ENCODE data around the gene ARHGAP24.

Gene ARHGAP24

GRCh38 chr4:85637778-85638177 is 162.8 kb downstream of the ARHGAP24 start:
- Histone ChIP-seq H3K79me1 (ENCODE audit: low read length) (no peaks in the 10 kb centered on the region), H4K12ac (ENCODE audit: low read depth, low read length) (no peak overlapping the region), H3K27ac (ENCODE audit: low read depth, low read length) (no peak overlapping the region), H3K9ac (ENCODE audit: low read length) (no peak overlapping the region), H3K4me3 (ENCODE audit: low read depth, low read length) (no peak overlapping the region), H3K4me1 (ENCODE audit: control insufficient read depth in 1 of 2, insufficient read depth in 2 of 2, low read length in 2 of 2) (no peaks in the 10 kb centered on the region), H3K14ac (ENCODE audit: low read length) (no peak overlapping the region), H3K4ac (ENCODE audit: low read depth, low read length) (no peak overlapping the region), H4K8ac (ENCODE audit: low read depth, low read length) (no peak overlapping the region), H2AFZ (ENCODE audit: insufficient read depth, low read length, poor library complexity) (no peak overlapping the region), H2BK120ac (ENCODE audit: insufficient read depth, low read length, poor library complexity) (no peak overlapping the region), H3K79me2 (ENCODE audit: control insufficient read depth, insufficient read depth, low read length, poor library complexity) (no peaks in the 10 kb centered on the region), H3K27me3 (ENCODE audit: insufficient read depth, low read length) (no peaks in the 10 kb centered on the region), H3K9me3 (ENCODE audit: insufficient read depth, low read depth, low read length) (no peaks in the 10 kb centered on the region), H2BK5ac (ENCODE audit: low read depth, low read length, poor library complexity) (no peak overlapping the region), H4K91ac (ENCODE audit: low read depth, low read length) (no peak overlapping the region), H3K36me3 (ENCODE audit: control insufficient read depth in 1 of 2, insufficient read depth in 2 of 2, low read length in 2 of 2) (no peaks in the 10 kb centered on the region), H3K4me2 (ENCODE audit: low read length) (no peak overlapping the region), H3K18ac (ENCODE audit: low read length) (no peak overlapping the region), H2AK5ac (ENCODE audit: low read length) (no peak overlapping the region), H2BK12ac (ENCODE audit: low read length) (no peak overlapping the region), H3K23ac (ENCODE audit: low read length) (no peak overlapping the region)
- no CpG with 5 or more reads among the region's 2 CpGs for WGBS (ENCODE audit: extremely low coverage, insufficient coverage, insufficient read length)
- no peak for DNase-seq

DNA sequence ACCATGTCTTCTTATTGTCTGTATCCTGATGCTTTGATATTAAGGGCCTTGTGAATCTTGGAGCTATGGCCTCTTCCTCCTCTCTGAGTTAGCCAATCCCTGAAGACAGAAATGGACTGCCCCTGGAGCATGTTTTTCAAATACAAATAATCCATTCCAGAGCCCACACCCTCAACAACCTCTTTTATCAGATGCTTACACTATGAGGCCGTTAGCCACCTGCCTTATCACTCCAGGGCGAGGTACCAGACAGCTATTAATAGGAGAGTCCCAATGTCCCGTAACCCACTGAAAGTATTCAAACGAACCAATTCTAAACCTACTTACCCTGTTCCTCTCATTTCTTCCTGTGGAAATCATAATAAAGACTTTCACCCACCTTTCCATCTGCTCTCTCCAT is 165.0 kb downstream of the ARHGAP24 start:
- no peaks in the 10 kb centered on the region for H3K79me2 ChIP-seq (ENCODE audit: control insufficient read depth, insufficient read depth, low read length, poor library complexity)
- no peak overlapping the region for H2AFZ ChIP-seq (ENCODE audit: insufficient read depth, low read length, poor library complexity)
- no peak overlapping the region for H3K4ac ChIP-seq (ENCODE audit: low read depth, low read length)
- H3K27ac ChIP-seq (ENCODE audit: low read depth, low read length) = no peak overlapping the region
- H4K8ac ChIP-seq (ENCODE audit: low read depth, low read length) = no peak overlapping the region
- no peak overlapping the region for H3K14ac ChIP-seq (ENCODE audit: low read length)
- H3K27me3 ChIP-seq (ENCODE audit: insufficient read depth, low read length) = no peaks in the 10 kb centered on the region
- no peaks in the 10 kb centered on the region for H3K9me3 ChIP-seq (ENCODE audit: insufficient read depth, low read depth, low read length)
- WGBS (ENCODE audit: extremely low coverage, insufficient coverage, insufficient read length) = no CpG with 5 or more reads among the region's 4 CpGs
- H4K12ac ChIP-seq (ENCODE audit: low read depth, low read length) = no peak overlapping the region
- no peaks in the 10 kb centered on the region for H3K79me1 ChIP-seq (ENCODE audit: low read length)
- no peaks in the 10 kb centered on the region for H3K4me1 ChIP-seq (ENCODE audit: control insufficient read depth in 1 of 2, insufficient read depth in 2 of 2, low read length in 2 of 2)
- no peak overlapping the region for H3K23ac ChIP-seq (ENCODE audit: low read length)
- H2AK5ac ChIP-seq (ENCODE audit: low read length) = no peak overlapping the region
- H2BK120ac ChIP-seq (ENCODE audit: insufficient read depth, low read length, poor library complexity) = no peak overlapping the region
- H3K36me3 ChIP-seq (ENCODE audit: control insufficient read depth in 1 of 2, insufficient read depth in 2 of 2, low read length in 2 of 2) = no peaks in the 10 kb centered on the region
- H3K4me3 ChIP-seq (ENCODE audit: low read depth, low read length) = no peak overlapping the region
- no peak overlapping the region for H2BK5ac ChIP-seq (ENCODE audit: low read depth, low read length, poor library complexity)
- DNase-seq = no peak
- no peak overlapping the region for H3K9ac ChIP-seq (ENCODE audit: low read length)
- no peak overlapping the region for H2BK12ac ChIP-seq (ENCODE audit: low read length)
- no peak overlapping the region for H3K18ac ChIP-seq (ENCODE audit: low read length)
- H4K91ac ChIP-seq (ENCODE audit: low read depth, low read length) = no peak overlapping the region
- no peak overlapping the region for H3K4me2 ChIP-seq (ENCODE audit: low read length)

- Histone ChIP-seq H3K9me3 (ENCODE audit: insufficient read depth, low read depth, low read length) (no peaks in the 10 kb centered on the region), H2BK12ac (ENCODE audit: low read length) (no peak overlapping the region), H2AFZ (ENCODE audit: insufficient read depth, low read length, poor library complexity) (no peak overlapping the region), H3K79me1 (ENCODE audit: low read length) (no peaks in the 10 kb centered on the region), H3K27ac (ENCODE audit: low read depth, low read length) (no peak overlapping the region), H3K79me2 (ENCODE audit: control insufficient read depth, insufficient read depth, low read length, poor library complexity) (no peaks in the 10 kb centered on the region), H3K23ac (ENCODE audit: low read length) (no peak overlapping the region), H3K14ac (ENCODE audit: low read length) (no peak overlapping the region), H3K4ac (ENCODE audit: low read depth, low read length) (no peak overlapping the region), H2AK5ac (ENCODE audit: low read length) (no peak overlapping the region), H2BK120ac (ENCODE audit: insufficient read depth, low read length, poor library complexity) (no peak overlapping the region), H4K91ac (ENCODE audit: low read depth, low read length) (no peak overlapping the region), H3K9ac (ENCODE audit: low read length) (no peak overlapping the region), H2BK5ac (ENCODE audit: low read depth, low read length, poor library complexity) (no peak overlapping the region), H3K4me3 (ENCODE audit: low read depth, low read length) (no peak overlapping the region), H3K36me3 (ENCODE audit: control insufficient read depth in 1 of 2, insufficient read depth in 2 of 2, low read length in 2 of 2) (no peaks in the 10 kb centered on the region), H4K12ac (ENCODE audit: low read depth, low read length) (no peak overlapping the region), H3K4me1 (ENCODE audit: control insufficient read depth in 1 of 2, insufficient read depth in 2 of 2, low read length in 2 of 2) (no peaks in the 10 kb centered on the region), H3K4me2 (ENCODE audit: low read length) (no peak overlapping the region), H4K8ac (ENCODE audit: low read depth, low read length) (no peak overlapping the region), H3K18ac (ENCODE audit: low read length) (no peak overlapping the region), H3K27me3 (ENCODE audit: insufficient read depth, low read length) (no peaks in the 10 kb centered on the region)
- no CpG with 5 or more reads among the region's 7 CpGs for WGBS (ENCODE audit: extremely low coverage, insufficient coverage, insufficient read length)
- DNase-seq = no peak
Measured at GRCh38 chr4:85642356-85643100, 167.6 kb downstream of the ARHGAP24 start.

- H2BK120ac ChIP-seq (ENCODE audit: insufficient read depth, low read length, poor library complexity) = no peak overlapping the region
- no CpG with 5 or more reads among the region's 2 CpGs for WGBS (ENCODE audit: extremely low coverage, insufficient coverage, insufficient read length)
Measured at GRCh38 chr4:85644061-85644460, 169.1 kb downstream of the ARHGAP24 start.

More at GRCh38 chr4:85644061-85644460, 169.1 kb downstream of the ARHGAP24 start:
- H4K8ac ChIP-seq (ENCODE audit: low read depth, low read length) = no peak overlapping the region
- no peak overlapping the region for H4K91ac ChIP-seq (ENCODE audit: low read depth, low read length)
- H3K18ac ChIP-seq (ENCODE audit: low read length) = no peak overlapping the region
- H3K4me1 ChIP-seq (ENCODE audit: control insufficient read depth in 1 of 2, insufficient read depth in 2 of 2, low read length in 2 of 2) = no peaks in the 10 kb centered on the region
- H2AFZ ChIP-seq (ENCODE audit: insufficient read depth, low read length, poor library complexity) = no peak overlapping the region
- no peak overlapping the region for H3K23ac ChIP-seq (ENCODE audit: low read length)
- no peak overlapping the region for H2AK5ac ChIP-seq (ENCODE audit: low read length)
- no peak overlapping the region for H3K4me3 ChIP-seq (ENCODE audit: low read depth, low read length)
- no peak overlapping the region for H3K4me2 ChIP-seq (ENCODE audit: low read length)
- H3K14ac ChIP-seq (ENCODE audit: low read length) = no peak overlapping the region
- no peak overlapping the region for H2BK5ac ChIP-seq (ENCODE audit: low read depth, low read length, poor library complexity)
- no peak for DNase-seq
- H3K27ac ChIP-seq (ENCODE audit: low read depth, low read length) = no peak overlapping the region
- no peak overlapping the region for H3K9ac ChIP-seq (ENCODE audit: low read length)
- H3K27me3 ChIP-seq (ENCODE audit: insufficient read depth, low read length) = no peaks in the 10 kb centered on the region
- H3K79me2 ChIP-seq (ENCODE audit: control insufficient read depth, insufficient read depth, low read length, poor library complexity) = no peaks in the 10 kb centered on the region
- H4K12ac ChIP-seq (ENCODE audit: low read depth, low read length) = no peak overlapping the region
- H3K79me1 ChIP-seq (ENCODE audit: low read length) = no peaks in the 10 kb centered on the region
- no peaks in the 10 kb centered on the region for H3K9me3 ChIP-seq (ENCODE audit: insufficient read depth, low read depth, low read length)
- no peaks in the 10 kb centered on the region for H3K36me3 ChIP-seq (ENCODE audit: control insufficient read depth in 1 of 2, insufficient read depth in 2 of 2, low read length in 2 of 2)
- no peak overlapping the region for H2BK12ac ChIP-seq (ENCODE audit: low read length)
- H3K4ac ChIP-seq (ENCODE audit: low read depth, low read length) = no peak overlapping the region
